HG02973 (cell line): ENCODE results near the gene PNKP.

Source experiments
- ATAC-seq: cut with Tn5 transposase; IDR thresholded peaks from one replicate; pipeline ENCODE4 v1.9.1; 2021; ENCODE audit warnings: moderate library complexity; ENCODE audit not compliant: unreplicated experiment

Gene PNKP

DNA sequence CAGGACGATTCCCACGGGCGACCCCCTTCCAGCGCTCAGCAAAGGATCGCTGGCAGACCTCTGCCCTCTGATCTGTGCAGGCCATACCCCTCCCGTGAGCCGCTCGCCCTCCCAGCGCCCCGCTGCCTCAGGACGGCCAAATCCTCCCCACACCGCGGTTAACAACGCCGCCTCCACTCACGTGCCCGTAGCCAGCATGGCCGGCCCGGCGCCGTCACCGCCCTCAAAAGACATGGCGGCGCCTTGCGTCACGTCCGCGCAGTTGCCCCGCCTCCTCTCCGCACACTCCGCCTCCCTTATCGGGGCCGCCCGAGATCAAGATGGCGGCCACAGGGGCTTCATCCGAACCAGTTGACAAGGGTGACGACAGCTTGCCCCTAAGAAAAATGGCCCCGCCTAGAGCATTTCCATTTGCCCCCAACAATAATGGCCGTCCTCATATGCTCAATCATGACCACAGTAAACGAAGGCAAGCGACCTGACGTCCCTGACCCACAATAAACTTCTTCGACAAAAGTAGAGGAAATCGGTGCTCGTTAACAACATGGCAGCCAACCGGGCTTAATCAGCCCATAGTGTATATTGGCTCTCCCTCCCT is 9.1 kb upstream of the PNKP start:
- ATAC-seq: peak; percentile 44

DNA sequence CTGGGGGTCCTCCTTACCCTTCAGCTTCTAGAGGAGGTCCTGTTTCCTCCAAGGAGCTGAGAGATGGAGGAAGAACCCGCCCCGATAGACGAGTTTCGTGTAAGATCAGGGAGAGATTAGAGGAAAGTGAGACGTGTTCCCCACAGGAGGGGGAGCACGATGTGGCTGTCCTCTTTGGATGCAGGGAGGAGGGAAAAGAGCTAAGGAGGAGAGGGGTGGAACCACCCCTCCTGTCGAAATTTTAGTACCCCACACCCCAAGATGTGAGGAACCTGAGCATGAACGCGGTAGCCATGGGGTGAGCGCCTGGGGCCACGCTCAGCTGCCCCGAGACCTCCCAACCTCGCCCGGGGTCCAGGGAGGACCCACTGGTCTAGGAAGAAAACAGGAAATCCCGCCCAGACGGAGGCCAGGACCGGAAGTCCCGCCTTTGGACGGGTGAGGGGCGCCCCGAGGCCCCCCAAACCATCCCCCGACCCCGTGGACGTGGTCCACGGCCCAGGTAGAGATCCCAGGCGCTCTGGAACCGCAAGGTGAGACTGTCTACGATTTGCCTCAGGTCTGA is 8.6 kb upstream of the PNKP start:
- no peak for ATAC-seq

GRCh38 chr19:49875177-49875576 is 7.8 kb upstream of the PNKP start:
- ATAC-seq: no peak

DNA sequence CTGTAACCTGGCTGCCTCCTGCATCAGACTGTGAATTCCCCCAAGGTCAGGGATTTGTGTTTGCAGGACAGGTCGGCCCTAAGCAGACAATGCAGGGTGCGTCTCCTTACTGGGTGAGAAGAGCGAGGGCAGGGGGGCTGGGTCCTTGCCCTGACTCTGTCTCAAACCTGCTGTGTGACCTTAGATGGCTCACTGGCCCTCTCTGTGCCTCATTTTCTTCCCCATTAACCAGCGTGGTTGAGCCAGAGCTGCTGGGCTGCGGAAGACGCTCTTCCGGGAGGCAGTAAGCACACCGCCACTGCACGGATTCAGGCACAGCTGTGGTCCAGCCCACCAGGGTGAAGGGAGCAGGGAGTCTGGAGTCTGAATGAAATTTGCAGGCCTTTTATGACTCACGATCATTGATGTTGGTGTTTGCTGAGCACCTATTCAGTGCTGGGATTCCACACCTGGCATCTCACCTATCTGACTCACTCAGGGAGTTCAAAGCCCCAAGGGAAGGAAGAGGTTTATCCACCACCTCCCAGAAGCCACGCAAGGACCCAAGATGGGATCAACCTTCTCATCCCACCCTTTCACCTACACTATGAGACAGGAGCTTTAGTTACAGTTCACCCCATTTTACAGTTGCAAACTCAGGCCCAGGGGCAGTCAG is 7.3 kb upstream of the PNKP start:
- no peak for ATAC-seq

DNA sequence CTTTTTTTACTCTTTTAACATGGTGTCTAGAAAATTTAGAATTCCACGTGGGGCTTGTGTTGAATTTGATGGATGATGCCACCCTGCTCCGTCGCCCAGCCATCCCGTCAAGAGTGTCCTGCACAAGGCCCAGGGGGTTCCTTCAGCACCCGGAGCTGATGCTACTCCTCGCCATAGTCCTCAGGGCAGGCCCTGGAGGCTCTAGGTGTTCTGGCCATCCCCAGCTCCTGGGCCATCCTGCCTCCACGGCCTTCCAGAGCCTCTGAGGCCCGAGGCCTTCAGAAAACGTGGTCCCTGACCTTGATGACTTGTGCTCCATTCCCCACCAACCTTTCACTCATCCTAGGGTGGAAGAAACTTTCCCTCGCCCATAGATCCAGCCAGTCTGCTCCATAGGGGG is 6.5 kb upstream of the PNKP start:
- ATAC-seq: no peak

GRCh38 chr19:49873129-49873521 is 5.7 kb upstream of the PNKP start:
- no peak for ATAC-seq

DNA sequence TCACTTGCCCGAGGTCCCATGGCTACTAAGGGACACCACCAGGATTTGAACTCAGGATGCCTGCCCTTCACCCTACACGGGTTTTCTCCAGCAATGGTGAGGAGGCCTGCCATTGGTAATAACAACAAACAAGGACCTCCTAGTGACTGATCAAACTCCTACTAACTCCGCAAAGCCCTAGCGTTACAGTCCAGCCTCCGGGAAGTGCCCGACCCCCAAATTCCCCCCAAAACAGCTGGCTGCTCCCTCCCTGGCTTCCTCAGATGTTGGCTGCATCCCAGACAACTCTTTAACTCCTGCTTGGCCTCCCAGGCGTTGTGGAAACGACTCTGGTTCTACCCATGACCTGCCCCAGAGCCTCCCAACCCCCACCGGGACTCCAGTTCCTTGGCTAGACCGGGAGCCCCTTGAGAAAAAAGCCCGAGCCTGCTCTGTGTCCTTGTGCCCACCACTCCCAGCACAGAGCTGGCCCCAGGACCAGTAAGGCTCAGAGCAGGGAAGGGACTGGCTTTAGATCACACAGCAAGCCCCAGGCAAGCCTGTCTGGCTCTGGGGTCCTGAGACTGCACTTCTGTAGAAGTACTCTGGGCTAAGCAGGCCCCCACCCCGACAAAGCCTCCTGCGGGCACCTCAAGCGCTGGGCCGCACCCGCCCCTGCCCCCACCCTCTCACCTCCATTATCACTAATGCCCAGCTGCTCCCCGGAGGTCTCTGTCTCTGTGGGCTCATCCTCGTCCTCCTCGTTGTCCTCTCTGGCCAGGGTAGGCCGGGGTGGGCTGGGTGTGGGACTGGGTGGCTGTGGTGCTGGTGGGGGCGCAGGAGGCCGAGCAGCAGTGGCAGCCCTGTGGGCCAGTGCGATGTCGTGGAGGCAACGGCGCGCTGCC is 5.1 kb upstream of the PNKP start:
- no peak for ATAC-seq

GRCh38 chr19:49871349-49871985 is 4.1 kb upstream of the PNKP start:
- no peak for ATAC-seq

DNA sequence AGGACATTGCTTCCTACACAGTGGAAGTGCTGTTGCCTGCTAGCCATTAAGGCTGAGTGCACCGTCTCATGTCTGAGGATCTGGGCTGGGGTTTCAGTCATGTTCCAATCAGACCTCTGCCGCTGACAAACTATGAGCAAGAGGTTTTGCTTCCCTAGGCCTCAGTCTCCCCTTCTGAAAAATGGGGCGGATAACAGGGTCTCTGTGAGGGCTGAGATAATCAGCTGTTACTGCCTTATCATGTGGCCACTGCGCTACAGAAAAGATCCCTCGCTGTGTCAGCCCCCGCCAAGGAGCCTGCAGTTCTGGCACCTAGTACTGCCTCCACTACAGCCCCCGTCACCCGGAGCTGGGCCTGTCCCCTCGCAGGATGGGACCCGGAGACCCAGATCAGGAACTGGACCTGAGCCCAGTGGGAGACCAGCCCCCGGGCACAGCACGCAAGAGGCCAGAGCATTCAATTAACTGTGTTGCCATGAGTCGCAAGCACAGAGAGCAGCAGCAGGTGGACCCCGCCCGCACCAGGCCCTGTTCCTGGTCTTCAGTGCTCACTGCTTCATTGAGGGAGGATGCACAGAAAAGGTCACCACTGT is 3.0 kb upstream of the PNKP start:
- ATAC-seq: no peak

- ATAC-seq: peak; percentile 57
These were observed 2.3 kb upstream of the PNKP start for GRCh38 chr19:49869484-49870308.

GRCh38 chr19:49869009-49869483 is 1.7 kb upstream of the PNKP start:
- no peak for ATAC-seq

DNA sequence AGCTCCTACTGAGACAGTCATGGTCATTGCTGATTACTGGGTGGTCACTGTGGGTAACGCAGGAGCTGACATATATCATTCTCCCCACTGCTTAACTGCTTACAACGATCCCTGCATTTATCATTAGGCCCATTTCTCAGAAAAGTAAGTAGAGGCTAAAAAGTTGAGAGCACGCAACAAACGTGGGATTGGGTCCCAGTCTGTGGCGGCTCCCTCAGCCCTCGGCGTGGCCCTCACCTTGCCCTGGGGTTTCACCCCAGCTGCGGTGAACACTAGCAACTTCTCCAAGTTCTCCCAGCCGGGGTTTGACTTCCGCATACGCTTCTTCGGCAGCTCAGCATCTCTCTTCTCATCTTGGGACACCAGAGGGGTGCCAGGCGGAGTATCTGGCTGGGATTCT is 2.5 kb downstream of the PNKP start:
- ATAC-seq: no peak

DNA sequence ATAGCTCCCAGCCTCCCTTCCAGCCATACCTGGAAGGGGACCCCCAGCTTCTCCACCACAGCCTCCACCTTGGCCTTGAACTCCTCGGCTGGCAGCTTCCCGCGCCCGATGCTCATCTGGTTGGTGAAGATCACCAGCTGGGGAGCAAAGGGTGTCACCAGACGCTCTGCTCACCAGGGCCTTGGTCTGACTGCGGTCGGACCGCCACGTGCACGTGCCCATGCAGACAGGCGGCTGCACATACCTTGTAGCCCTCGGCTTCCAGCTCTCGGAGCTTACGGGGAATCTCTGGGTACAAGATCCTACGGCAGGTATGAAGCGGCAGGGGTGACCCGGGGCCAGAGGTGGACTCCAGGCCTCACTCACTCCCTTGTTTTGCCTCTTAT is 3.4 kb downstream of the PNKP start:
- no peak for ATAC-seq

- no peak for ATAC-seq
These were observed 4.0 kb downstream of the PNKP start for GRCh38 chr19:49863254-49863934.

- ATAC-seq: no peak
These were observed 4.8 kb downstream of the PNKP start for GRCh38 chr19:49862391-49863253.

DNA sequence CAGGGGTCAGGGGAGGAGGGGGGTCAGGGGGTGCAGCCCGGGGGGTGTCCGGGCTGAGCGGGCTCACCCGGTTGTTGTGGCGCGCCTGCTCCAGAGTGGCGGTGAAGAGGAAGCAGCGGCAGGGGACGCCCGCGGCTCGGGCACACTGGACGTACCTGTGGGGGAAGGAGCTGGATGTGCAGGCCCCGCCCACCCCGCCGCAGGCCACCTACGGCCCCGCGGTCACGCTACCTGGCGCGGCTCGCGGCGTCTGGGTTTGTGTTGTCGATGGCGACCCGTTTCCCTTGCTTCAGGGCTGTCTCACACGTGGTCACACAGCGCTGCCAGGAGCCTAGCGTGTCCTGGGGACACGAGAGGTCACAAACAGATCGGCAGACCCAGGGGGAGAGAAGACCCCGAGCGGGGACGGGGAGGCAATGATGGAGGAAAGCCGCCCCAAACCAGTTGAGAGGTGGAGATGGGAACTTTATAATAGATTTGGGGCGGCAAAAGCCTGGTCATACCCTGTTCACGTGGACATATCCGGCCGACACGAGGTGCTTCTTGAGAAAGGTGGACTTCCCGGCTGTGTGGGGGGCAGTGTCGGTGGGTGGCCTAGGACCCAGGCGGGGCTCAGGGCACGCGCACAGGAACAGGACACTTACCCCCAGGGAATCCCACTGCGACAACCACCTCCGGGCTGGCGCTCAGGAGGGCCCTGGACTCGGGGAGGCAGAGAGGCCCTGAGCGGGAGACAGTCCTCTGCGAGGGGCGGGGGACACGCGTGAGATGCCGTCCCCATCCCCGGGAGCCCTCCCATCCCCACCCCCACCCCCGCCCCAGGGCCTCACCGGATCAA is 5.6 kb downstream of the PNKP start:
- no peak for ATAC-seq

DNA sequence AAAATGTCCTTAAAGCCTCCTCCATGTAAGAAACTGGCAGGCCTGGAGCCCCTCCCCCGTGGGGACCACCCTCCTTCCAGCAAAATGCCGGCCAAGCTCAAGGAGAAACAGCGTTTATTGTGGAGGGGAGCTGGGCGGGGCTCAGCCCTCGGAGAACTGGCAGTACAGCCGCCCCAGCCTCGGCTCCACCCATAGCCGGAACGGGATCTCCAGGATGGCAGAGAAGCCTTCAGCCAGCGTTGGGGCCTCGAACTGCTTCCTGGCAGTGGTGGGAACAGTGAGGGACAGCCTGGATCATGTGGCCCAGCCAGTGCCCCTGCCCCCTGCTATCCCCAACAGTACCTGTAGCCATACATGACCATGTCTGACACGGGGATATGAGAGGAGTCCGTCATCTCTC is 6.3 kb downstream of the PNKP start:
- no peak for ATAC-seq
